PC-3 (cell line): ENCODE measurements around the gene TASL.

Experiments used
- EZH2 ChIP-seq: fragments of 300-600 bp; sonication (generic); IDR thresholded peaks from one replicate; pipeline ENCODE4 v1.6.1; 2017; ENCODE audit warnings: antibody characterized with exemption, mild to moderate bottlenecking, low read length; ENCODE audit not compliant: unreplicated experiment
- EZH2phosphoT487 ChIP-seq: fragments of 300-600 bp; sonication (generic); IDR thresholded peaks from 2 replicates; pipeline ENCODE4 v1.6.1; 2018; ENCODE audit warnings: mild to moderate bottlenecking, antibody characterized with exemption, low read length, borderline replicate concordance
- TF ChIP-seq, protein P1 (sequence below): fragments of 300-600 bp; sonication (generic); conservative IDR thresholded peaks from 2 replicates; pipeline ENCODE4 v1.5.1; 2017; ENCODE audit warnings: antibody characterized with exemption, low read depth, mild to moderate bottlenecking, low read length

- TF ChIP-seq, protein P1, sequence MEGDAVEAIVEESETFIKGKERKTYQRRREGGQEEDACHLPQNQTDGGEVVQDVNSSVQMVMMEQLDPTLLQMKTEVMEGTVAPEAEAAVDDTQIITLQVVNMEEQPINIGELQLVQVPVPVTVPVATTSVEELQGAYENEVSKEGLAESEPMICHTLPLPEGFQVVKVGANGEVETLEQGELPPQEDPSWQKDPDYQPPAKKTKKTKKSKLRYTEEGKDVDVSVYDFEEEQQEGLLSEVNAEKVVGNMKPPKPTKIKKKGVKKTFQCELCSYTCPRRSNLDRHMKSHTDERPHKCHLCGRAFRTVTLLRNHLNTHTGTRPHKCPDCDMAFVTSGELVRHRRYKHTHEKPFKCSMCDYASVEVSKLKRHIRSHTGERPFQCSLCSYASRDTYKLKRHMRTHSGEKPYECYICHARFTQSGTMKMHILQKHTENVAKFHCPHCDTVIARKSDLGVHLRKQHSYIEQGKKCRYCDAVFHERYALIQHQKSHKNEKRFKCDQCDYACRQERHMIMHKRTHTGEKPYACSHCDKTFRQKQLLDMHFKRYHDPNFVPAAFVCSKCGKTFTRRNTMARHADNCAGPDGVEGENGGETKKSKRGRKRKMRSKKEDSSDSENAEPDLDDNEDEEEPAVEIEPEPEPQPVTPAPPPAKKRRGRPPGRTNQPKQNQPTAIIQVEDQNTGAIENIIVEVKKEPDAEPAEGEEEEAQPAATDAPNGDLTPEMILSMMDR: no peak
- TF ChIP-seq EZH2phosphoT487: no peak
- TF ChIP-seq EZH2: no peak
Measured at GRCh38 chrX:30538271-30538670, 39.3 kb downstream of the TASL start.
